Stimulated activated CD4-positive, alpha-beta T cell treated with anti-CD3 and anti-CD28 coated beads, Interleukin-2, amount 100 ng/mL, for 24 hours (primary cell): ENCODE measurements around the gene TMEM255A.
"Not testable (repeated sequence)": the region's sequence is repeated elsewhere in the genome, so short reads cannot be mapped to it uniquely, and the experiment has no call there.

Source experiments
- DNase-seq, 2 donors: peaks; one replicate each; pipeline ENCODE4 v3.0.0-alpha.2; 2020

The TMEM255A gene

DNA sequence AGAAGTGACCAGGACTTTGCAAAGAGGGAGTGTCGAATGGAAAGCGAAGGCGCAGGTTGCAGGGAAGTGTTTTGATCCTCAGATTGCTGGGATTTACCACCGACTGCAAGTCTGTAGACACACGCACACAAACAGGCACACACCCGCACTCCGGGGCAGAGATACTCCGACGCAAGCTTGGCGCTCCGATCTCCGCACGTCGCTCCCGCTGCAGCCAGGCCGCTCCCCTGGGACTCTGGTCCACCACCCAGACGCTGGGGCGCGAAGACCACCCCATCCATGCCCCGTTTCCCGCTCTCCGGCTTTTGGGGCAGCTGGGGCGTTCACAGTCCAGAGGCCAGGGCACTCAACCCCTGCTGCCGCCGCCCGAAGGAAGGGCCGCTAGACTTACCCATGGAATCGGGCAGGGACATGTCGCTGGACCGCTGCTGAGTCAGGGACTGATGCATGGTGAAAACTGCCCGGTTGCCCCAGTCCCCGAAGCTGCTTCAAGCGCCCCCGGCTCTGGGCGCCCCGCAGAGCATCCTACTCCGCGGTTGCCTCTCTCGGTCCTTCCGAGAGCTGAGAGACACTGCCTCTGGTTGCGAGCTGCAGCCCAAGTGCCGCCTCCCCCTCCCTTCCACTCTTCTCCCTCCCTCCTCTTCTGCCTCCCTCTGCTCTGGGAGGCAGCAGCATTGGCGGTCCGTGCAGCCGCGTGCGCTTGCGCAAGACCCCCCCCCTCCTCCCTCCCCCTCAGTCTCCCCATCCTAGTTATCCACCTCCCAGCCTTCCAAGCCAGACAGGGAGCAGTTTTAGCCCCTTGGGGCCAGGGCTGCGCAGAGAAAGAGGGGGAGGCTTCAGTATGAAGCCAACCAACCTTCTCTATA is at the start of gene TMEM255A:
TSS of gene TMEM255A (minus strand) at position 601 of the 866 bp plus-strand sequence. CDS start at position 449, 152 bp downstream.
- DNase-seq: no peak

DNA sequence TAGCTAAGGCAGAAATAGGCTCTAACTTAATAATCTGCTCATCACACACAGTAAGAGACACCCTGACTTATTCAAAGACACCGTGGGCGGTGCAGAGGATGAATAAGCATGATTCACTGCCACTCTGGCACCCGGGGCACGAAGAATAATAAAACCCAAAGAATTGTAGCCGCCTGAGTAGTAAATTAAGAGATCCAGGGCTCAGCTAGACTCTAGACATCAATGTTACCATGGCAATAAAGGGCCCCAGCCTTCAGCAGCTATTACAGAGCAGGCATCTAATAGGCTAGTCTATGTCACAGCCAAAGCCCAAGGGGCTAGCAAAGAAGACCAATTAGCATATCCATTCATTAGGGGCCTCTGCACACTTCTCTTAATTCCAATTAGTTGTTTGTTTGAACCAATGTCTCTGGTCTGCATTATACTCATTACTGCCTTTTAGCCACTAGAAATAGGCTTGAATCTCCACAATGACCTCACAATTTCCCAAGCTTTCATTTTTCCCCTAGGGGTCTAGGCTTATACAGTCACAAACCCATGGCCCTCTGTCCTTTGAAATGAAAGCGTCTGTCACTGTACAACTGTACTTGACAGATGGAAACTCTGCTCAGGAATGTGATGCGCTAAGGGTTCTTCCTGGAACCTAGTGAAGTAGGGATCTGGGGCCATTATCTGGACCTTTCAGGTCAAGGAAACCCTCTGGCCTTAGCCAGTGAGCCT is 47.6 kb upstream of the TMEM255A start:
- DNase-seq: peak; percentile 44 to 48

DNA sequence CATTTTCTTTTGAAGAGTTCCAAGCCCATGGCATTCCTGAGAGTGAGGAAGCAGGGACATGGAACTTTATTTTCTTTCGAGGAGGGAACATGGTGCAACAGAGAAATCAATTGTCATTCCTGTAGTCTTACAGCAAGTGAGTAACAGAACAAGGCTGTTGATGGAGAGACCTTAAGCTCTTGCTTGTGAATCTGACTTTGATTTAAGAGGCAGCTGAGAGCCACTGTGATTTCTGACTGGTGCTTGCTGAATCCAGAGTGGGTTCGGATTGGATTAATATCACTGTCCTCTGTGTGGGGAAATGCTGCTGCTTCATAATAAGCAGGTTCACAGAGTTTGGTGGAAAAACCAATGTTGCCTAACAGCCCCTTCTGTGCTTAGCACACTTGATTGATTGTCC is 45.9 kb upstream of the TMEM255A start:
- no peak for DNase-seq

DNA sequence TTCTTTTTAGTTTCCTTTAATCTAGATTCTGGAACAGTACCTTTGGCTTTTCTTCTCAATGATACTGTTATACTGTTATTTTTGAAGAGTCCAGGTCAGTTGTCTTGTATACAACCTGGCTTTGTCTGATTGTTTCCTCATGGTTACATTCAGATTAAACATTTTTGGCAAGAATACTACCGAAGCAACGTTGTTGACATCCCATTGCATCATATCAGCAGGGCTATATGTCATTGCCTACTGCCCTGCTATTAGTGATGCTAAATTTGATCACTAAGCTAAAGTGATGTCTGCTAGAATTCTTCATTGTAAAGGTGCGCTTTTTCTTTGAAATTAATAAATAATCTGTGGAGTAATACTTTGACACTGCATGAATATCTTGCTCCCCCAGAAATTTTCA is 44.8 kb upstream of the TMEM255A start:
- no peak for DNase-seq

DNA sequence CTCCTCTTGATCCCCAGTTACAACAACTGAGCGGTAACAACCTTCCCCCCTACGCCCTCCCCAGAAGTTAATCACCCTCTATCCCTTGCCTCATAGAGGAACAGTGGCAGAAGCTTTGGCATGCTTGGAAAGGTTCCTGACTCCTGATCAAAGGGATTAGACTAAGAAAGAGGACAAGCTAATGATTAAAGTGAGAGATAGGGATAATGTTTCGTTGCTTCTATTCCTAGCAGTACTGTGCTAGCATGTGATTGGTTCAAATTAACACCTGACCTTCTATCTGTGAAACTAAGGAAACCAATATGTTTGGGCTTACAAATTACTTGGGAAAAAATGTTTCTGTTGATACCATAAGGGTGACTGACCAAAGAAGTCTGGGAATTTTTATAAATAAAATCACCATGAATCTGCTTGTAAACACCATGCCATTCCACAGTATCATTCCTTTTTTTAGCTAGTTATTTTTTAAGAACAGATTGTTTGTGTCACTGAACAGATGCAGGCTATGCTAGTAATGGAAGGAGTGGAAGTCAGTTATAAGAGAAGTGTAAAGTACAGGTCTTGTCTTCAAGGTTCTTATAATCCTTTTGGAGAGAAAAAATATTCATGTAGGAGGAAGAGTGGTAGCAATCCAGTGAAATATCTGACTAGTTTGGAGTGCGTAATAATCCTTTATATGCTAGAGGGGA is 39.3 kb upstream of the TMEM255A start:
- no peak for DNase-seq

DNA sequence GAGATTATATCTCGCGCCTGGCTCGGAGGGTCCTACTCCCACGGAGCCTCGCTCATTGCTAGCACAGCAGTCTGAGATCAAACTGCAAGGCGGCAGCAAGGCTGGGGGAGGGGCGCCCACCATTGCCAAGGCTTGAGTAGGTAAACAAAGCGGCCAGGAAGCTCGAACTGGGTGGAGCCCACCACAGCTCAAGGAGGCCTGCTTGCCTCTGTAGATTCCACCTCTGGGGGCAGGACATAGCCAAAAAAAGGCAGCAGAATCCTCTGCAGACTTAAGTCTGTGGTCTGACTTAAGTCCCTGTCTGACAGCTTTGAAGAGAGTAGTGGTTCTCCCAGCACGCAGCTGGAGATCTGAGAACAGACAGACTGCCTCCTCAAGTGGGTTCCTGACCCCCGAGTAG is 33.3 kb upstream of the TMEM255A start:
- DNase-seq: not testable (repeated sequence)

DNA sequence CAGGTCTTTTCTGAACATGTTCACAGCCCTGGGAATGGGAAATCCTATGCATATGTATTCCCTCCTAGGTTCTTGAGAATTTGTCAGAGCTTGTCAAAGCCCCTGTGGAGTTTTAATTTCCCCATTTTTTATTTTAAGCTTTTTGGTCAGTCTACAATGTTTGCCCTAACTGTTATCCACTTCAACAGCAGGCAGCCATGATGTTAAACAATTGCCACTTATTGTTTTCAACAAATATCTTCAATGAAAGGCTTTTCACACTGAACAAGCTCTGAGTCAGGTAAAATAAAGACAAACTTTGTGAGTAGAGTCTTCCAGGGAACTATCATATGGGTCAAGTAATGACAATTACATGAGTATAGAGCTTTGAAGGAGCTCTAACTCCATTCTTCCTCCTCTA is 25.6 kb upstream of the TMEM255A start:
- no peak for DNase-seq

DNA sequence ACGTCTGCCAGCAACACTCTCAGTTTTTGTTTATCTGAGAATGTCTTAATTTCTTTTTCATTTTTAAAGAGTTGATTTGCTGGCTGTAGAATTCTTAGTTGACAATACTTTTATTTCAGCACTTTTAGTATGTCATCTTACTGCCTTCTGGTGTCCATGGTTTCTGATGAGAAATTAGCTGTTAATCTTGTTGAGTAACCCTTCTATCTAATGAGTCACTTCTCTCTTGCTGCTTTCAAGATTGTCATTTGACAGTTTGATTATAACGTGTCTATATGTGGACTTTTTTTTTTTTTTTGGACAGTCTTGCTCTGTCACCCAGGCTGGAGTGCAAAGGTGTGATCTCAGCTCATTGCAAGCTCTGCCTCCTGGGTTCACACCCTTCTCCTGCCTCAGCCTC is 24.0 kb upstream of the TMEM255A start:
- DNase-seq: no peak

DNA sequence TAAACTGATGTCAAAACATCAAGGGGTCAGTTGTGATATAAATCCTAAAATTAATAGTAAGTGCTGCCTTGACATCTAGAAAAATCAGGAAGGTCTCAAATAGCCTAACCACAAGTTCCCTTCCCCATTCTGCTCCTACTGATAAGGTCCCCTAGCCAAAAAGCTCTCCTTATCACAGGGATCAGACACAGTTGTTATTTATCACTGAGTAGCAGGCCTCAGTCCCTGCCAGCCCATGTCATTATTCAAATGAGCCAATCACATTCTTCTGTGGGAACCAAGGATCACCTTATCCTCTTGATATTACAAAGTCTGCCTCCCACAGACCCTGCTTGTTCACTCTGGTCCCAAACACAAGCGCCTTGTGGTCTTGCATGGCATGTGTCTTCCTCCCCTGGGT is 23.3 kb upstream of the TMEM255A start:
- no peak for DNase-seq

DNA sequence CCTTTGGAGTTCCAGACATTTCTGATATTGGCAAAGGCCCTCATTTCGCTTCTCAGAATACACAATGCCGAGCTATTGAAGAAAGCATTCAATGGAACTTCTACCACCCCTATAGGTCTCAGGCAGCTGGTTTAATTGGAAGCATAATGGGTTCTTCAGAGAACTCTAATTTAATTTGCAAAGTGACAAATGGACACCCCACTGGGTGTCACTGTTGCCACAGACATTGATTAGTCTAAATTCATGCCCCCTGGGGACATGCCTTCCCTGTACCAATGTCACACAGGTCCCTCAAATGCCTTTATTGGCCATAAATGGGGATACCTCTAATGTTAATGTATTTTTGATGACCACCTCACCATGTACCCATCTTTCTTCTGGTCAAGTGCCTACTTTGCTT is 22.9 kb upstream of the TMEM255A start:
- DNase-seq: no peak

DNA sequence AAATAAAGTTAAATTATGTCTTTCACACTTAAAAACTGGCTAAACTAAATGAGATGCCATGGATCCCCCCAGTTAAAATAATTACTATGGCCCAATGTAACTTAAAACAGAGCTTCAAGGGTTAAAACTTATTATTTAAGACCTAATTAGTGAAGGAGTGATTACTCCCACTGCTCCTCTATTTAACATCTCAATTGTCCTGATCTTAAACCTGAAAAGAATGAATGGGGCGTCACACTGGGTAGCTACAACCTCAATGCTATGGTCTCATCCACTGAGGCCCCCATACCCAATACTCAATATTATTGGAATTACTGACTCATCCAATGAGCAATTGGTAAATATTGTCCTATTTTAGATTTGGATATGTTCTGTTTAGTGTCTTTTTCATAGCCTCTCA is 21.1 kb upstream of the TMEM255A start:
- DNase-seq: no peak

DNA sequence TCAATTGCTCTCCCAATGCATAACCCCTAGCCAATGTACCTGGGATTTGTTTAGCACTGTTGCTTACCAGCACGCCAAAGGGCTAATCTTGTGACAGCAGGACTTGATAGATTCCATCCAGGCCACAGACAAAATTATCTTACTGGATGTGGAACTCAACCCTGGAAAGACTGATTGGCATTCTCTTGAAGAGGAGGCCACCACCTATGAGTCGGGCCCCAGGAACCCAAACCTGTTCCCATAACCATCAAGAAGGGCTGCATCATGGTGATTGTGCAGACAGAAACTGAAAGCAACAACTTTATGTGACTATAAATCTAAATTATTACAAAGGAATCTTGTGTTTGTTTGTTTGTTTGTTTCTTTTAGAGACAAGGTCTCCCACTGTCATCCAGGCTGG is 19.9 kb upstream of the TMEM255A start:
- DNase-seq: no peak

DNA sequence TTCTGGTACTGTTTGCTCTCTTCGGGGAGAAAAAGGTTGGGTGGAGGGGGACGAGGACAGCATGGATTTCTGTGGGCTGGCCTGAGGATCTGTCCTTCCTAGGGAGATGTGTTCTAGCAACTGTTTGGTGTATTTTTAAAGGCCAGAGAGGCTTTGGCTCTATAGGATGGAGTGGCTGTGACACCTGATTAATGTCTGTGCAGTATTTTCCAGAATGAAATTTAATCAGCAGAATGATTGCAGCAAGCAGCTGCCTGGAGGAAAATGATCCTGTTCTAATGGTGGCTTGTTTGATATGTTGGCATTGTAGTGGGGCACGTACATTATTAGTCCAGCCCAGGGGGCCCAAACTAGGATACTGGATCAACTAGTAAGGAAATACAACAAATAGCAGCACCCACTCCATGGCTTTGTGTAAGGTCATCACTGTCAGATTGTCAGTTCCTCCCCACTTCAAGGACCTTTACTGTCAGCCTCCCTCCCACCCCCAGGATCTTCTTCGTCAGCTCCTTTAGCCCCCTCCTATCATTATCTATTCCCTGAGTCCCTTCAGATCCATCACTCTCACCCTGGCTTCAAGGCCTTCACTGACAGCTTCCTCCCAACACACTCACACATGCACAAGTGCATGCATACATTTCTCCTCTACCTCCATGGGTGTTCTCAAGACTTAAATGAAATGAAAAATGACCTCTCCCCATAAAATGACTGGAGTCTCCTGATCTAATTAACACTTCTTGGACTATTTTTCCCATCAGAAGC is 10.4 kb upstream of the TMEM255A start:
- DNase-seq: no peak

DNA sequence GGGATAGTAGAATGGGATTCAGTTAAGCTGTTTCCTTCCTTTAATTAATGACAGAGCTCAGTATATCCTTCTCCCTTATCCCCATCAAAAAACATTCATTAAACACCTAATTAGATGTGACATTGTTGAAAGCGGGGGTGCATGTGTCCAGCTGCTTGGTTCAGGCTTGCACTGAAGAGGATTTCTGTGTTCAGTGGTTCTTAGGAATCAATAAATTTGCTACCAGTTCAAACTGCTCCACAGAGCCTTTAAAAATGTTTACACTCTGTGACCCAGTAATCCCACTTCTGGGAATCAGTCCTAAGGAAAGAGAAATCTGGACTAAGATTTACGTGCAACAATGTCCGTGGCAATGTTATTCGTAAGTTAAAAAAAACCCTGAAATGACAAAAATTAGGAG is 7.2 kb upstream of the TMEM255A start:
- no peak for DNase-seq

DNA sequence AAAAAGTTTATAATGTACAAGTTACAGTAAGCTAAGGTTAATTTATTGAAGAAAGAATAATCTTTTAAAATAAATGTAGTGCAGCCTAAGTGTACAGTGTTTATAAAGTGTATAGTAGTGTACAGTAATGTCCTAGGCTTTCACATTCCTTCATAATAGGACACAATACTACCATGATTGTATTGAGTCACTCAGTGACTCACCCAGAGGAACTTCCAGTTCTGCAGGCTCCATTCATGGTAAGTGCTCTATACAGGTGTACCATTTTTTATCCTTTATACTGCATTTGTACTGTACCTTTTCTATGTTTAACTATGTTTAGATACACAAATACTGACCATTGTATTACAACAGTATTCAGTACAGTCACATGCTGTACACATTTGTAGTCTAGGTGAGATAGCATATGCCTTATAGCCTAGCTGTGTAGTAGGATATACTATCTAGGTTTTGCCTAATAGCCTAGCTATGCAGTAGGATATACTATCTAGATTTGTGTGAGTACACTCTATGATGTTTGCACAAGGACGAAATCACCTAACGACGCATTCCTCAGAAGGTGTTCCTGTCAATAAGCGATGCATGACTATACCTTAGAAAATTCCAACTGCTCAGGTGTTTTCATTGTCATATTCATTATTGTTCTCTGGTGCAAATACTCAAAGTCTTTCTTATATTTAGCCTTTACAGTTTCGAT is 5.5 kb upstream of the TMEM255A start:
- no peak for DNase-seq

DNA sequence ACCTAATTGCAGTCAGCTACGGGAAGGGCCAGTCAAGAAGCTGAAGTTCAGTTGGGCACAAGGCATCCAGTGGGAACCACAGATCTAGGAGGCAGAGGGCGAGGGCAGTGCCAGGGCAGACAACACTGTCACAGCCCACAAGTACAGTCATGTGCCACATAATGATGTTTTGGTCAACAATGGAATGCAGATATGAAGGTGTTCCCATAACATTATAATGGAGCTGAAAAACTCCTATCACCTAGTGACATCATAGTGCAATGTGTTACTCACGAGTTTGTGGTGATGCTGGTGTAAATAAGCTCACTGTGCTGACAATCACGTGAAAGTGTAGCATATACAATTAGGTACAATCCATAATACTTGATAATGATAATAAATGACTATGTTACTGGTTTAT is 4.5 kb upstream of the TMEM255A start:
- no peak for DNase-seq

DNA sequence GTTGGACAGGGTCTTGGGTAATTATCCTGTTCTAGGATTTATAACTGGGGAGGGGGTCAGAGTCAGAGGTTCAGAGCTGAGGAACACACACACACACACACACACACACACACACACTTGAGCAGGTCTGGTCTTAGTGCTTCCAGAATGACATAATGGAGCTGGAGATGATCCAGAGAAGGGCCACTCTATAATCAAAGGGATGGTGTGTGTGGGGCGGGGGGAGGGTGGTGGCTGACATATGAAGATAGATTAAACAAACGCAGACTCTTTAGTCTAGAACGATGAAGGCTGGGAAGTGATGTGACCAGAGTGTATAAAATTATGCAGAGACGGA is 434 bp upstream of the TMEM255A start:
- no peak for DNase-seq

DNA sequence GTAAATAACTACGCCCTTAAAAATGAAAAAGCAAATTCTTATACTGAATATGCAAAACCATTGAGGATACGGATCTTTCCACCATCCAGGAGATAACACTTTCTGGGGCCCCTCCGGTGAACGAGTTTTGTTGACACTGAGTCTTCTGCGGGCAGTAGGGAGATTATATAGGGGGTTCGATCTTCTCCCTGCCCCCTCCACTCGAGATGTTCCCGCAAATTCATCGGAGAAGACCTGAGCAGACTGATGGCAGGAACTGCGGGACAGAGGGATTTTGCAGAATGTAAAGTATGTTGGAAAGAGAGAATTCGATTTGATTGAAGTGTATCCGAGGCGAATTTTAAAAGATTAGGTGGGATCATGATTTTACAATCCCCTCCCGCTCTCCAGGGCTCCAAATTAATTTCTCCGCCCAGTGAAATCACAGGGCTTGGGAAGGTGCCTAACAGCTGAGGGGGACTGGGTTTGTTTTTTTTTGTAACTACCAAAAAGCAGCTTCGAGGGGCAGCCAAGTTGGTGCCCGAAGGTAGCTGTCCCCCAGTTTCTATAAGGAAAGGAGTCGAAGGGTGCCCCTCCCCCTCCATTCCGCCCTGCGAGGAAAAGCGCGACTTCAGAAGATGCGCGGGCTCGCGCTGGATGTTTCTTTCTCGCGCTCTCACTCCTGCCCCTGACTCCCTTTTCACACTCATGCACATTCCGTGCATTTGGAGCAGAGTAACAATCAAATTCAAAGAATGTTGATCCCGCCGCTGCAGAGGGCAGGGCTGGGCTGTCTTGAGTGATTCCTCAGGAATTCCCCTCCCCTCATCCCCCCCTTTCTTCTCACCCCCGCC is 1.2 kb downstream of the TMEM255A start:
- peak; percentile 19 to 22 for DNase-seq

DNA sequence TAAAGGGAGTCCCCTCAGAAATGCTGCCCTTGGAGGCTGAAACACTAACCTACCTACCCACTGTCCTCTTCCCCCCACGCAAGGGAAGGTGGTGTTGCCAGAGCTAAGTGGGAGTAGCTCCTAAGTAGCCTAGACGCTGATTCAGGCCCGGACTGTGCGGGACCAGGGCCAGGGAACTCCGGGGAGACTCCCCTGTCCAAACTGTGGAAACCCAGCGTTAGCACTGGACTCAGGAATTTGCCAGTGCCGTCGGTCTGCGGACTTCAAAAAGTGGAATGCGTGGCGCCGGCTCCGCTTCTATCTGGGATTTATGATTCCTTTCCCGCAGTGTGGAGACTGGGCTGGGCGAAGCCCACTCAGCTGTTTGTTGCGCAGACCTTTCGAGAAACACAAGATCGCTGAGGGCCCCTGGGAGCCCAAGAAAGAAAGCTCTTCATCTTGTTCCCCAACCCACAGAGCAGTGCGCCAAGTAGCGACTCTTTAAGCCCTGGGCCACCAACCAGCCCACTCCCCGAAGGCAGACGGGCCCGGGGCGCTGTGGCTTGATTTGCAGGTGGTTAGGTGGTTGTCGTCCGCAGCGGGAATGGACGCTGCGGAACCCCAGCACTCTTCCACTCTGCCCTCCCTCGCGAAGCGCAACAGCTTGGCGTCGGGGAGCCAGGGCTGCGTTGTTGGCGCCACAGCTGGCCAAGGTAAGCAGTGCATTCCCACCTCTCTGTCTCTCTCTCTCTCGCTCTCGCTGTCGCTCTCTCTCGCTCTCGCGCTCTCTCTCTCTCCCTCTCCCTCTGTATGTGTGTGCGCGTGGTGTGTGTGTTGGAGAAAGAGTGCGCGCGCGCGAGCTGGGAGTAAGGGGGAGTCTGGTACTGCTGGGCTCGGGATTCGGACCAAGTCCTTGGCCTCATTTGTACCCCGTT is 2.0 kb downstream of the TMEM255A start:
- DNase-seq: peak; percentile 62

DNA sequence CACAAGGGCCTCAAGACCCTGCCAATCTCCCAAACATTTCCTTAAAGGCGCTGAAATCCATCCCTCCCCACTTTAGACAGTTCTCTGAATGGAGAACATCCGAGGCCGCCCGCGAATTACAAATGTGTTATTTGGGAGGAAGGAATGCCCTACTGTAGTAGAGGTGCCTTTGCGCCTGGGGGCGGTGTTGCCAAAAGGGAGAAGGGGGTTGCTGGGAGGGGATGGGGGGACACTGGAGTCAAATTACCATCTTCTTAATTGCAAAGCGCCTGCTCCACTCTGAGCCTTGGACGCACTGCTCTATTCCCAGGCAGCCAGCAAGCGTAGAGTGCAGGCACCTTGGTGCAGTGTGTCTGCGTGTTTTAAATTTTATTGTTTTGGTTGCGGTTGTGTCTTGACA is 2.7 kb downstream of the TMEM255A start:
- DNase-seq: no peak
